ENCODE data around the gene NFKB2.

The NFKB2 gene

DNA sequence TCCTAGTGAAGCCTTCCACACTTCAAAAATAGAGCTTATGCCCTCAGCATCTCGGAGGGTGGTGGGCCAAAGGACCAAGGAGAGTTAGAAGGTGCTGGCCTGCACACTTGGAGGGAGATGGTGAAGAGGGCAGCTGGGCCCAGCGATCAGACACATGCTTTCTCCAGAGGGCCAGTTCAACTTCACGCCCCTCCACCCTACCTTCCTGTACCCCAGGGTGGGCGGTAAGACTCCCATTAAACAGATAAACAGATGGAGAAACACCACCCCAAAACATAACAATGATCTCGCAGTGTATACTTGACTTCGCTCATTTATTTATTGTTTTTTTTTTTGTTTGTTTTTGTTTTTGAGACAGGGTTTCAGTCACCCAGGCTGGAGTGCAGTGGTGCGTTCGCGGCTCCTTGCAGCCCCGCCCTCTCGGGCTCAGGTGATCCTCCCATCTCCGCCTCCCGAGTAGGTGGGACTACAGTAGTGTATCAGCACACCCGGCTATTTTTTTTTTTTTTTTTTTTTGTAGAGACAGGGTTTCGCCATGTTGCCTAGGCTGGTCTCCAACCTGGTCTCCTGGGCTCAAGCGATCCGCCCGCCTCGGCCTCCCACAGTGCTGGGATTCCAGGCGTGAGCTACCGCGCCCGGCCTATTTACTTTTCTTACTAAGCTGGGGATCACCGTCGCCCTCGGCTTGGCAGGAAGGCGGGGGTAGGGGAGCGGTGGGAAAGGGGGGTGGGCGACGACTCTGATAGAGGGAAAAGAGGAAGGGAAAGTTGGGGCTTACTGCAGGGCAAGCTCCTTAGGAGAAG is 54.0 kb downstream of the NFKB2 start:
- no peaks in the 10 kb centered on the region for H3K27me3 ChIP-seq (replicated peaks; ENCODE audit: control insufficient read depth, insufficient read depth, low read length)

GRCh38 chr10:102450124-102450373 is 54.5 kb downstream of the NFKB2 start:
- no peaks in the 10 kb centered on the region for H3K27me3 ChIP-seq (replicated peaks; ENCODE audit: control insufficient read depth, insufficient read depth, low read length)
- peaks cover 2% of the 10 kb centered on the region; the same call in 1 of the 2 replicates for H3K36me3 ChIP-seq (ENCODE audit: control insufficient read depth, insufficient read depth, low read length)
- TF ChIP-seq CTCF (IDR thresholded peaks at IDR 0.05; ENCODE audit: insufficient read depth, low read length, poor library complexity, severe bottlenecking), result no peak
- DNase-seq (ENCODE audit: extremely low read depth, insufficient read length), result no peak
- H3K4me3 ChIP-seq (replicated peaks; ENCODE audit: low read depth, low read length), result peak overlapping the region; percentile 89

More for the DNA sequence above, 54.0 kb downstream of the NFKB2 start:
- peak; percentile 82 for DNase-seq (ENCODE audit: extremely low read depth, insufficient read length)
- peak overlapping the region; percentile 89 for H3K4me3 ChIP-seq (replicated peaks; ENCODE audit: low read depth, low read length)
- H3K36me3 ChIP-seq (ENCODE audit: control insufficient read depth, insufficient read depth, low read length), result peaks cover 2% of the 10 kb centered on the region; the same call in 1 of the 2 replicates
- TF ChIP-seq CTCF (IDR thresholded peaks at IDR 0.05; ENCODE audit: insufficient read depth, low read length, poor library complexity, severe bottlenecking), result no peak

- Histone ChIP-seq H3K27me3 (replicated peaks; ENCODE audit: control insufficient read depth, insufficient read depth, low read length) (no peaks in the 10 kb centered on the region), H3K4me3 (replicated peaks; ENCODE audit: low read depth, low read length) (peak overlapping the region; percentile 89), H3K36me3 (ENCODE audit: control insufficient read depth, insufficient read depth, low read length) (peaks cover 2% of the 10 kb centered on the region; the same call in 1 of the 2 replicates)
- peak; percentile 98 for DNase-seq (ENCODE audit: extremely low read depth, insufficient read length)
- TF ChIP-seq CTCF (IDR thresholded peaks at IDR 0.05; ENCODE audit: insufficient read depth, low read length, poor library complexity, severe bottlenecking), result no peak
Observed at GRCh38 chr10:102450374-102451104, 55.0 kb downstream of the NFKB2 start.

GRCh38 chr10:102451105-102451969 is 55.8 kb downstream of the NFKB2 start, which contains the start of gene C10orf95:
TSS of gene C10orf95 (minus strand) at chr10:102451543. CDS start at chr10:102451093, 450 bp downstream.
- Histone ChIP-seq H3K36me3 (ENCODE audit: control insufficient read depth, insufficient read depth, low read length) (peaks cover 4% of the 10 kb centered on the region; the same call in 1 of the 2 replicates), H3K4me3 (replicated peaks; ENCODE audit: low read depth, low read length) (peak within 1 kb of the TSS; percentile 89), H3K27me3 (replicated peaks; ENCODE audit: control insufficient read depth, insufficient read depth, low read length) (no peaks in the 10 kb centered on the region)
- no peak for TF ChIP-seq CTCF (IDR thresholded peaks at IDR 0.05; ENCODE audit: insufficient read depth, low read length, poor library complexity, severe bottlenecking)
- no peak for DNase-seq (ENCODE audit: extremely low read depth, insufficient read length)
